Thyroid gland (tissue), 4 donors: ENCODE measurements around the gene PCID2.

Experiments
- CTCF ChIP-seq, 6 experiments: fragments of 200-600 bp in 3 of 6; fragments of 450-650 bp in 3 of 6; sonication (generic) in 3 of 6; IDR thresholded peaks; one replicate each; pipeline ENCODE4 v1.5.1; 2016 to 2019; ENCODE audit warnings: antibody characterized with exemption in 6 of 6, mild to moderate bottlenecking in 2 of 6, inconsistent platforms in 1 of 6, moderate library complexity in 1 of 6
- POLR2A ChIP-seq, 2 donors: fragments of 450-650 bp; IDR thresholded peaks; one replicate each; pipeline ENCODE4 v1.6.1; 2017; ENCODE audit warnings: antibody characterized with exemption in 2 of 2, mild to moderate bottlenecking in 2 of 2, moderate library complexity in 1 of 2

GRCh38 chr13:113146750-113147149 is 61.7 kb downstream of the PCID2 start:
- TF ChIP-seq CTCF (IDR thresholded peaks at IDR 0.05) (no peak), POLR2A (IDR thresholded peaks at IDR 0.05) (no peak)
